Endothelial cell of umbilical vein (primary cell): ENCODE measurements around the gene NTSR1. TPM values are rescaled to one million over a fixed set of nuclear protein-coding genes. Genes with fewer than 3 reads are reported as not detected.

Experiments used
- BruUV-seq: library from RNA; stranded (reverse); fragments of 400-500 nt; replicated peaks from 2 replicates; lab custom pipeline; 2021; lab: Mats Ljungman, UMichigan
- CTCF ChIA-PET: fragments of 300-600, 350-600 bp; sonication (Branson Sonifier 250); formaldehyde crosslinking; loops from one replicate; lab custom pipeline; 2021; ENCODE audit warnings: antibody characterized with exemption, inconsistent platforms; lab: Charles Lee
- POLR2A ChIA-PET: fragments of 300-600, 350-600 bp; sonication (Branson Sonifier 250); formaldehyde crosslinking; loops from one replicate; lab custom pipeline; 2021; ENCODE audit warnings: antibody characterized with exemption, inconsistent platforms; lab: Charles Lee
- DNase-seq: peaks from one replicate; pipeline ENCODE4 v3.0.0-alpha.2; 2011; ENCODE audit warnings: low read depth, low spot score
- FAIRE-seq: peaks from 2 replicates; lab custom pipeline; 2011; peaks lifted over from hg19 to GRCh38; lab: Jason Lieb, UNC
- H2AFZ ChIP-seq: 2 replicates; pipeline ENCODE4 v1.6.0; 2012; ENCODE audit warnings: low read depth, low read length, control low read depth, inconsistent platforms
- H3K27ac ChIP-seq: 2 replicates; pipeline ENCODE4 v1.5.1; 2011; ENCODE audit warnings: low read depth, mild to moderate bottlenecking, control low read depth, low read length, moderate library complexity; ENCODE audit not compliant: insufficient read depth
- H3K27me3 ChIP-seq, 2 experiments: 2 replicates each; pipeline versions ENCODE4 v1.6.0 to v1.6.1; 2011; ENCODE audit warnings: low read length in 2 of 2, mixed read lengths in 1 of 2; ENCODE audit not compliant: control insufficient read depth in 2 of 2, insufficient read depth in 2 of 2
- H3K36me3 ChIP-seq, 2 experiments: 2 replicates in 1 of 2; 3 replicates in 1 of 2; pipeline ENCODE4 v1.5.1; 2011; ENCODE audit warnings: low read length in 2 of 2, mild to moderate bottlenecking in 1 of 2, moderate library complexity in 1 of 2; ENCODE audit not compliant: control insufficient read depth in 2 of 2, insufficient read depth in 2 of 2; ENCODE audit errors: extremely low read depth in 1 of 2
- H3K4me1 ChIP-seq: 3 replicates; pipeline ENCODE4 v1.5.1; 2011; ENCODE audit warnings: mild to moderate bottlenecking, low read length; ENCODE audit not compliant: control insufficient read depth, insufficient read depth; ENCODE audit errors: extremely low read depth
- H3K4me2 ChIP-seq: 2 replicates; pipeline ENCODE4 v1.6.1; 2011; ENCODE audit warnings: low read length, control low read depth, mixed read lengths; ENCODE audit not compliant: insufficient read depth
- H3K4me3 ChIP-seq, 3 experiments: fragments of 200-600 bp in 1 of 3; sonication (generic), shearing (Covaris generic) in 1 of 3; replicated peaks in 1 of 3; 2 replicates each; pipeline ENCODE4 v1.5.1; 2011 to 2016; ENCODE audit warnings: control low read depth in 3 of 3, low read length in 3 of 3, mild to moderate bottlenecking in 2 of 3, inconsistent platforms in 1 of 3, low read depth in 1 of 3, moderate library complexity in 1 of 3; ENCODE audit not compliant: insufficient read depth in 1 of 3
- H3K79me2 ChIP-seq: 2 replicates; pipeline ENCODE4 v1.6.0; 2012; ENCODE audit warnings: low read length, inconsistent platforms; ENCODE audit not compliant: control insufficient read depth, insufficient read depth
- H3K9ac ChIP-seq: replicated peaks from 2 replicates; pipeline ENCODE3; 2011; ENCODE audit warnings: low read length, control low read depth; ENCODE audit not compliant: insufficient read depth; ENCODE audit errors: extremely low read depth
- H3K9me1 ChIP-seq: replicated peaks from 3 replicates; pipeline ENCODE4 v1.6.0; 2011; ENCODE audit warnings: mild to moderate bottlenecking, low read length; ENCODE audit not compliant: control insufficient read depth, insufficient read depth; ENCODE audit errors: extremely low read depth
- H3K9me3 ChIP-seq: replicated peaks from 2 replicates; pipeline ENCODE4 v1.5.1; 2012; ENCODE audit warnings: low read length, inconsistent platforms; ENCODE audit not compliant: control insufficient read depth, insufficient read depth
- H4K20me1 ChIP-seq: replicated peaks from 2 replicates; pipeline ENCODE3; 2011; ENCODE audit warnings: mild to moderate bottlenecking, low read length; ENCODE audit not compliant: control insufficient read depth, insufficient read depth; ENCODE audit errors: extremely low read depth
- EZH2 ChIP-seq: IDR thresholded peaks from 2 replicates; pipeline ENCODE4 v1.6.1; 2012; ENCODE audit warnings: borderline replicate concordance, low read depth, mild to moderate bottlenecking, moderate library complexity, low read length, inconsistent platforms; ENCODE audit not compliant: severe bottlenecking
- FOS ChIP-seq: IDR thresholded peaks from 2 replicates; pipeline ENCODE4 v1.6.1; 2011; ENCODE audit warnings: mild to moderate bottlenecking, low read length, moderate library complexity, borderline replicate concordance; ENCODE audit not compliant: insufficient read depth
- GATA2 ChIP-seq: IDR thresholded peaks from 2 replicates; pipeline ENCODE4 v1.7.0; 2011; ENCODE audit warnings: low read depth, mild to moderate bottlenecking, moderate library complexity, mixed read lengths, low read length; ENCODE audit not compliant: insufficient read length, insufficient read depth
- JUN ChIP-seq: IDR thresholded peaks from 2 replicates; pipeline ENCODE4 v1.6.1; 2011; ENCODE audit warnings: borderline replicate concordance, low read depth; ENCODE audit not compliant: insufficient read length, insufficient read depth
- MYC ChIP-seq: IDR thresholded peaks from one replicate; pipeline ENCODE4 v1.6.1; 2011; ENCODE audit warnings: mild to moderate bottlenecking, low read depth, low read length
- POLR2A ChIP-seq: IDR thresholded peaks from 2 replicates; pipeline ENCODE4 v1.6.1; 2012; ENCODE audit warnings: low read depth, mild to moderate bottlenecking, control low read depth, low read length
- POLR2AphosphoS5 ChIP-seq: IDR thresholded peaks from 2 replicates; pipeline ENCODE4 v1.6.1; 2012; ENCODE audit warnings: low read depth, mild to moderate bottlenecking, control low read depth, low read length, moderate library complexity; ENCODE audit not compliant: insufficient read depth
- dilution Hi-C: fragments of 300-500 bp; cut with MboI; formaldehyde crosslinking; loops from one replicate; pipeline ENCODE4 v1.15.0; 2019; ENCODE audit warnings: low sequenced_read_pairs; ENCODE audit not compliant: extremely low pct_ligation_motif_present
- intact Hi-C: fragments of 100-400 bp; cut with micrococcal nuclease; formaldehyde crosslinking; loops from one replicate; pipeline ENCODE4 v1.10.0; 2022
- polyA plus RNA-seq, 4 experiments: library from polyadenylated mRNA; depleted of rRNA in 3 of 4; stranded (reverse) in 3 of 4; unstranded in 1 of 4; fragments of >200 nt; gene quantifications; 2 replicates each; pipeline versions ENCODE4 v1.2.1 to v1.2.3, GENCODE V29; 2011 to 2012; ENCODE audit warnings: missing spikeins in 1 of 4
- total RNA-seq: library from RNA; stranded (reverse); gene quantifications from 2 replicates; pipeline ENCODE4 v1.2.3, GENCODE V29; 2021
- TF ChIP-seq, protein P1 (sequence below), 2 donors: IDR thresholded peaks; 1 replicate in 1 of 2; 2 replicates in 1 of 2; pipeline ENCODE4 v1.5.1; 2011; ENCODE audit warnings: low read length in 2 of 2, mild to moderate bottlenecking in 2 of 2, moderate library complexity in 2 of 2, control low read depth in 1 of 2, inconsistent platforms in 1 of 2, low read depth in 1 of 2; ENCODE audit not compliant: insufficient read depth in 1 of 2; ENCODE audit errors: extremely low read depth in 1 of 2
- TF ChIP-seq, protein P2 (sequence below): IDR thresholded peaks from 2 replicates; pipeline ENCODE4 v1.6.1; 2011; ENCODE audit not compliant: insufficient read depth, insufficient read length

Gene NTSR1
- total and polyA plus RNA-seq, 2 donors (not counting 3 experiments of a cell fraction or from before 2014, with no cell fraction given): 0.14 to 2.1 TPM

DNA sequence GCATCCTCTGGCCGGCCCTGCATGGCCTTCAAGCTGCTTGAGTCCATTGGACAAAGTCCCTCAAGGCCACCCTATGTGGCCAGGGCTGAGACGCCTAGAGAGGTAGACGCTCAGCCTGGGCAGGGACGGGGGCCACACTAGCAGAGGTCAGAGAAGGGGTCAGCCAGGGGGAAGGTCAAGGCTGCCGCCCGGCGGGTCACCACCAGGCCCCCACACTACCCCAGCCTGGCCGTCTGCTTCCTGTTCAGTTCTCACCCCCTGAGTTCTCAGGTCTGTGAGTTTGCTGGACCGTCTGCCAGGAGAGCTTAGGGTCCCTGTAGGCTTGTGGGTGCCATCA lies 37.3 kb downstream of the NTSR1 start:
- no peak overlapping the region for H3K4me3 ChIP-seq
- no peak overlapping the region for H3K4me2 ChIP-seq
- H3K27me3 ChIP-seq: no peaks in the 10 kb centered on the region
- H3K9ac ChIP-seq: no peak overlapping the region
- H4K20me1 ChIP-seq: no peaks in the 10 kb centered on the region
- dilution Hi-C loops (no loop called here), intact Hi-C loops (no loop called here)
- no peak for TF ChIP-seq JUN
- TF ChIP-seq EZH2: no peak
- no peak for TF ChIP-seq FOS
- H3K4me1 ChIP-seq: peaks cover 6% of the 10 kb centered on the region
- H3K9me1 ChIP-seq: no peaks in the 10 kb centered on the region
- DNase-seq (no peak), FAIRE-seq (no peak)
- ChIA-PET POLR2A (no interaction called here), CTCF (interaction anchor here (1.1 kb wide), 1 partner anchor 46 kb away, joined by 4 read pairs; no protein-coding TSS in a partner anchor)
- no peaks in the 10 kb centered on the region for H3K36me3 ChIP-seq
- H2AFZ ChIP-seq: no peak overlapping the region
- H3K9me3 ChIP-seq: no peaks in the 10 kb centered on the region
- no peaks in the 10 kb centered on the region for H3K79me2 ChIP-seq
- BruUV-seq: no TSS peak
- no peak overlapping the region for H3K27ac ChIP-seq

DNA sequence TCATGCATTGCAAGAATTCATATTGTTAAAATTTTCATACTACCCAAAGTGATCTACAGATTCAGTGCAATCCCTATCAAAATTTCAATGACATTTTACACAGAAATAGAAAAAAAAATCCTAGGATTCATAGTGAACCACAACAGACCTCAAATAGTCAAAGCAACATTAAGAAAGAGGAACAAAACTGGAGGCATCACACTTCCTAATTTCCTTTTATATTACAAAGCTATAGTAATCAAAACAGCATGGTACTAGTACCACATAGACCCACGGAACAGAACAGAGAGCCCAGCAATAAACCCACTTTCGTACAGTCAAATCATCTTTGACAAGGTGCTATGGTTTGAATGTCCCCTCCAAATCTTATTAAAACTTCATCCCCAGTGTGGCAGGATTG lies 39.7 kb downstream of the NTSR1 start:
- Histone ChIP-seq H3K36me3 (no peaks in the 10 kb centered on the region), H3K9me1 (no peaks in the 10 kb centered on the region), H3K79me2 (no peaks in the 10 kb centered on the region), H3K4me1 (no peaks in the 10 kb centered on the region), H3K9me3 (no peaks in the 10 kb centered on the region), H3K4me2 (no peak overlapping the region), H3K27me3 (no peaks in the 10 kb centered on the region), H3K27ac (no peak overlapping the region), H3K9ac (no peak overlapping the region), H2AFZ (no peak overlapping the region), H4K20me1 (no peaks in the 10 kb centered on the region), H3K4me3 (no peak overlapping the region)
- TF ChIP-seq, protein P1, sequence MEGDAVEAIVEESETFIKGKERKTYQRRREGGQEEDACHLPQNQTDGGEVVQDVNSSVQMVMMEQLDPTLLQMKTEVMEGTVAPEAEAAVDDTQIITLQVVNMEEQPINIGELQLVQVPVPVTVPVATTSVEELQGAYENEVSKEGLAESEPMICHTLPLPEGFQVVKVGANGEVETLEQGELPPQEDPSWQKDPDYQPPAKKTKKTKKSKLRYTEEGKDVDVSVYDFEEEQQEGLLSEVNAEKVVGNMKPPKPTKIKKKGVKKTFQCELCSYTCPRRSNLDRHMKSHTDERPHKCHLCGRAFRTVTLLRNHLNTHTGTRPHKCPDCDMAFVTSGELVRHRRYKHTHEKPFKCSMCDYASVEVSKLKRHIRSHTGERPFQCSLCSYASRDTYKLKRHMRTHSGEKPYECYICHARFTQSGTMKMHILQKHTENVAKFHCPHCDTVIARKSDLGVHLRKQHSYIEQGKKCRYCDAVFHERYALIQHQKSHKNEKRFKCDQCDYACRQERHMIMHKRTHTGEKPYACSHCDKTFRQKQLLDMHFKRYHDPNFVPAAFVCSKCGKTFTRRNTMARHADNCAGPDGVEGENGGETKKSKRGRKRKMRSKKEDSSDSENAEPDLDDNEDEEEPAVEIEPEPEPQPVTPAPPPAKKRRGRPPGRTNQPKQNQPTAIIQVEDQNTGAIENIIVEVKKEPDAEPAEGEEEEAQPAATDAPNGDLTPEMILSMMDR (IDR thresholded peaks at IDR 0.05; ENCODE audit: extremely low read depth in 1 of 2, insufficient read depth in 1 of 2, low read depth in 1 of 2, low read length in 2 of 2): no peak
- TF ChIP-seq JUN (no peak), POLR2AphosphoS5 (no peak), POLR2A (no peak), GATA2 (no peak), EZH2 (no peak), FOS (no peak), MYC (no peak)
- TF ChIP-seq, protein P2, sequence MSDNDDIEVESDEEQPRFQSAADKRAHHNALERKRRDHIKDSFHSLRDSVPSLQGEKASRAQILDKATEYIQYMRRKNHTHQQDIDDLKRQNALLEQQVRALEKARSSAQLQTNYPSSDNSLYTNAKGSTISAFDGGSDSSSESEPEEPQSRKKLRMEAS: no peak
- BruUV-seq: no TSS peak
- intact Hi-C loops: no loop called here
- dilution Hi-C loops: no loop called here
- POLR2A ChIA-PET: no interaction called here
- DNase-seq: no peak
- FAIRE-seq: no peak
- CTCF ChIA-PET: no interaction called here
